RCC 7860 (cell line): ENCODE results near the gene PDXK.

Experiments
- DNase-seq: peaks from one replicate; pipeline ENCODE4 v3.0.0-alpha.2; 2015; ENCODE audit warnings: low spot score
- FAIRE-seq: peaks from 2 replicates; lab custom pipeline; 2012; peaks lifted over from hg19 to GRCh38; lab: Jason Lieb, UNC

The PDXK gene

GRCh38 chr21:43721206-43721605 is 2.3 kb downstream of the PDXK start:
- DNase-seq (no peak), FAIRE-seq (no peak)

- no peak for DNase-seq
- FAIRE-seq, result no peak
Measured at GRCh38 chr21:43721939-43722338, 3.0 kb downstream of the PDXK start.

- no peak for DNase-seq
- FAIRE-seq, result no peak
Measured at GRCh38 chr21:43723648-43724047, 4.7 kb downstream of the PDXK start.

GRCh38 chr21:43726686-43727518 is 8.0 kb downstream of the PDXK start:
- peak; percentile 65 for DNase-seq

GRCh38 chr21:43727519-43728153 is 8.7 kb downstream of the PDXK start:
- DNase-seq (peak; percentile 56), FAIRE-seq (no peak)

More at GRCh38 chr21:43726686-43727518, 8.0 kb downstream of the PDXK start:
- no peak for FAIRE-seq

GRCh38 chr21:43728154-43728466 is 9.2 kb downstream of the PDXK start:
- FAIRE-seq, result no peak
- no peak for DNase-seq

- FAIRE-seq, result peak; percentile 86
- peak; percentile 99 for DNase-seq
Measured at GRCh38 chr21:43728467-43729390, 9.8 kb downstream of the PDXK start.

- DNase-seq, result no peak
- no peak for FAIRE-seq
Measured at GRCh38 chr21:43731476-43731875, 12.5 kb downstream of the PDXK start.

- FAIRE-seq (peak; percentile 94), DNase-seq (peak; percentile 71)
Measured at GRCh38 chr21:43731891-43732711, 13.2 kb downstream of the PDXK start.

GRCh38 chr21:43733060-43733459 is 14.1 kb downstream of the PDXK start:
- FAIRE-seq (no peak), DNase-seq (no peak)

GRCh38 chr21:43733529-43734071 is 14.7 kb downstream of the PDXK start:
- DNase-seq, result no peak
- no peak for FAIRE-seq

- DNase-seq (no peak), FAIRE-seq (no peak)
Measured at GRCh38 chr21:43734131-43734927, 15.4 kb downstream of the PDXK start.

- DNase-seq, result peak; percentile 52
- peak; percentile 77 for FAIRE-seq
Measured at GRCh38 chr21:43734928-43735229, 15.9 kb downstream of the PDXK start.

- FAIRE-seq, result no peak
Measured at GRCh38 chr21:43735236-43736091, 16.5 kb downstream of the PDXK start.

GRCh38 chr21:43736224-43736883 is 17.4 kb downstream of the PDXK start:
- peak; percentile 51 for DNase-seq
- peak; percentile 40 for FAIRE-seq

More at GRCh38 chr21:43735236-43736091, 16.5 kb downstream of the PDXK start:
- DNase-seq, result no peak

- DNase-seq (no peak), FAIRE-seq (no peak)
Measured at GRCh38 chr21:43737158-43737950, 18.4 kb downstream of the PDXK start.
